GM13977 (cell line): ENCODE measurements around the gene DHCR24.

Source experiments
- DNase-seq: peaks from one replicate; pipeline ENCODE4 v3.0.0; 2012; ENCODE audit warnings: low spot score
- CTCF ChIP-seq: IDR thresholded peaks from 2 replicates; pipeline ENCODE4 v1.5.1; 2012; ENCODE audit warnings: mild to moderate bottlenecking, control low read depth; ENCODE audit not compliant: insufficient read depth; ENCODE audit errors: extremely low read depth, missing control alignments
- in situ Hi-C: fragments of 300-500 bp; cut with MboI; formaldehyde crosslinking; loops from one replicate; pipeline ENCODE4 v1.12.0; 2022; ENCODE audit warnings: low sequenced_read_pairs, low pct_unique_long_range_greater_than_20kb, mixed read lengths, inconsistent platforms; ENCODE audit not compliant: unreplicated experiment

DHCR24 gene

GRCh38 chr1:54851406-54851805 lies 35.6 kb downstream of the DHCR24 start:
- DNase-seq: no peak
- no peak for TF ChIP-seq CTCF
- in situ Hi-C loops: no loop called here

DNA sequence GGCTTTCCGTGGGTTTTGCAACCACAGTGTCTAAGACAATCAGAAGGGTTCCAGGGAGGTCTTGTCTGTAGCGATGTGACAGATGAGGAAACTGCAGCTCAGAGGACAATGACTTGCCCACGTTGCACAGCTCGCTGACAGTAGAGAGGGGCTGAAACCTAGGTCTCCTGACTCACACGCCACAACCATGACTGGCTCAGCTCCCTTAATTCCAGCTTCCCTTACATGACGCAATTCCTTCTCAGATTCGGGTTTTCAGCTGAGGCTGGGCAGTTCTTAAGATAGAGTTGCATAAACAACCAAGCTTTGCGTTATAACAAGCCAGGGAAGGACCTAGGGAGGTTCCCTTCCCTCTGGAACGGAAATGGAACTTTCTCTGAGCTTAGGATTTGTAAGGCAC lies 36.3 kb downstream of the DHCR24 start:
- in situ Hi-C loops: no loop called here
- no peak for DNase-seq
- TF ChIP-seq CTCF: no peak

DNA sequence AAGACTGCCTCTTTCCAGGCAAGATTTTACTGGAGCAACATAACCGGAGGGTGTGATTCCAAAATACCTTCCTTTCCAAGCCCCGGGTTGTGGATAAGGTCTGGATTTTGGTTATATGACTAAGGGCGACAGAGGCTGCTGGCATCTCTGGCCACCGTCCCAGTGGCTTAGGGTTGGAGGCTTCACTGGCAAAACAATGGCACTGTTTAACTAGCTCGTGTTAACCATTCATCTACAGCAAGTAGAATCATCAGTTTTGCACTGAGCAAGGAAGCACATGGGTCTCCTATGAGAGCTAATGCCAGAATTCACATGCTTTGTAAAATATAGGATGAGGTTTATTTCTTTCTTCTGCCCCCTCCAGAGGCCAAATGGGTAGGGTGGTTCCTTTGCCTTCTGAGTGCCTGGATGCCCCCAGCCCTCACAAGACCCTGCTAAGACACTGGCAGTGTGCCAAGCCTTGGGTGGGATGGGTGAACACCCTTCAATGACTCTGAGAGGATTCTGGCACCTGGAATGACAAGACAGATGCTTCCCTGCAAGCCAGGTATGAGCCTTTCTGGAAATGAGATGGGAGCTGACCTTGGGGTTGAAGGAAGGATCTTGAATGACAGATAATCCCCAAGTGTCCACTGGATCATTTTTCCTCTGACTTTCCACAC lies 36.8 kb downstream of the DHCR24 start:
- no peak for DNase-seq
- in situ Hi-C loops: no loop called here
- no peak for TF ChIP-seq CTCF

DNA sequence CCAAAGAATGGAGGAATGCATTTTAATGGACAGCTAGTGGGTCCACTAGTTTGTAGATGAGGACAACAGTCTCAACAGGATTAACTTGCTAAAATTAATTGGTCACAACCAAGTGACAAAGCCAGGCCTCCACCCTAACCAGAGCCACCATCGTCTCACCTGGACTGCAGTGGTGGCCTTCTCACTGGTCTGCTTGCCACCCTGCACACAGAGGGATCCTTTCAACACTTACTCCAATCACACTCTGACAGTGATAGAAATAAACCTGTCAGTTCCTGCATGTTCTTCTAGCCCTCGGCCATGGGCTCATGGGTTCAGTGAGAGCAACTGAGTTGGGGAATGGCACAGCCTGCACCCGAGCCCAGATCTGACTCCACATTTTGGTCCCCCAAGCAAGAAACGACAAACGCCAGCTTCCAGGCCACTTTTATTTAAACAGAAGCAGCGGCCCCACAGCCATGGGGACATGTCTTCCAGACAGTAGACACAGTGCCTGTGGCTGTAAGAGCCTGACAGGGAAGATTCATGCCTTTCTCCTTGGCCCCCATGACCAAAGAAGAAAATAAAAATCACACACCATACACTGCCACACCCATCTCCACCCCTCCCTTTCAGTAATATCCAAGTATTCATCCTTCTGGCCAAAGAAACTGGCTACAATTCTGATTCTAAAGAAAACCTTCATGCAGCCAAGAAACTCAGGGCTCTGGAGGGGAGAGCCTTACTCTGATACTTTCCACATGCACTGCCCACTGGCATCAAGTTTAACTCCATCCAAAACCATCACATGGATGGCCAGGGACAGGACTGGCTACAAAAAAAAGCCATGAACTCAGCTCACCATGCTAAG lies 37.6 kb downstream of the DHCR24 start:
- in situ Hi-C loops: no loop called here
- TF ChIP-seq CTCF: no peak
- DNase-seq: no peak

DNA sequence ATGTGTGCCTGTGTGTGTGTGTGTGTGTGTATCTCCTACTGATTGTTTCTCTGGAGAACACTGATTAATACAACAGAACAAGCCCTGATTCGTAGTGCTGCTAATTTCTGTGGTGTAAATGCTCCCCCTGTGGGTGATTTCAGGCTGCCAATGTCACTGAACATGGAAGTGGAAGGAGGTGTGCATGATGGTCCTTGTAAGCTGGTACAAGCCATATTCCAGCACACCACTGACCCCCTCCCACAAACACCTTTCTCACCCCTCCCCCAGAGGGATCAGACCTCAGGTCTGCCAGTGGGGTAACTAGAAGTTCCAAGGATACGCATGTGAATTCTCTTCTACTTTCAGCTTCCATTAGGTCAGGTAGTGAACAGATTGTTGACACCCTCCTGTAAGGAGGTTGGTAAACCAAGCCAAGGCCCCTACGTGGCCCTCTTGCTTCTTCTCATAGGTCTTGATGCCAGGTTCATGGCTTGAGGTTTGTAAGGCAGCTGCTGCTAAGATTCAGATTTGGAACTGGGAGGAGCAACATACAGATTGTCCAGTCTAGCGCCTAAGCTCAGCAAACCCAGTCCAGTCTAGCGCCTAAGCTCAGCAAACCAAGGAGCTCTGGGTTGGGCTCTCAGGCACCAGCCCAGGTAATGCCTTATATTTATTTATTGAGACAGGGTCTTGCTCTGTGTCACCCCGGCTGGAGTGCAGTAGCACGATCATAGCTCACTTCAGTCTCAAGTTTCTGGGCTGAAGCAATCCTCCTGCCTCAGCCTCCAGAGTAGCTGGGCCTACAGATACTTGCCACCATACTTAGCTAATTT lies 38.7 kb downstream of the DHCR24 start:
- in situ Hi-C loops: no loop called here
- no peak for DNase-seq
- TF ChIP-seq CTCF: no peak

- TF ChIP-seq CTCF: no peak
- in situ Hi-C loops: no loop called here
- no peak for DNase-seq
These were observed 40.2 kb downstream of the DHCR24 start for GRCh38 chr1:54846716-54847284.
